Nephron (organoid): ENCODE measurements around the gene ALDH16A1.

Source experiments
- H3K27ac Mint-ChIP-seq, 3 experiments: 2 replicates each; pipeline ENCODE4 v1.8.0; 2020; ENCODE audit warnings: mixed read lengths in 3 of 3, mild to moderate bottlenecking in 2 of 3, moderate library complexity in 1 of 3
- H3K27me3 Mint-ChIP-seq: 2 replicates; pipeline ENCODE4 v1.8.0; 2021; ENCODE audit warnings: low read depth, mild to moderate bottlenecking, moderate library complexity, mixed read lengths
- H3K36me3 Mint-ChIP-seq: 2 replicates; pipeline ENCODE4 v1.8.0; 2020; ENCODE audit warnings: low read depth, mixed read lengths
- H3K4me1 Mint-ChIP-seq: 2 replicates; pipeline ENCODE4 v1.8.0; 2020; ENCODE audit warnings: mixed read lengths
- H3K4me3 Mint-ChIP-seq, 3 experiments: 2 replicates each; pipeline ENCODE4 v1.8.0; 2020; ENCODE audit warnings: mild to moderate bottlenecking in 3 of 3, mixed read lengths in 3 of 3, moderate library complexity in 2 of 3
- H3K9me3 Mint-ChIP-seq: 2 replicates; pipeline ENCODE4 v1.8.0; 2020; ENCODE audit warnings: mixed read lengths
- TF ChIP-seq, protein P1 (sequence below), 3 experiments: fragments of 200-600 bp; sonication (generic); IDR thresholded peaks; one replicate each; pipeline ENCODE4 v1.5.0; 2021; ENCODE audit warnings: antibody characterized with exemption in 3 of 3; ENCODE audit not compliant: unreplicated experiment in 3 of 3

The ALDH16A1 gene

DNA sequence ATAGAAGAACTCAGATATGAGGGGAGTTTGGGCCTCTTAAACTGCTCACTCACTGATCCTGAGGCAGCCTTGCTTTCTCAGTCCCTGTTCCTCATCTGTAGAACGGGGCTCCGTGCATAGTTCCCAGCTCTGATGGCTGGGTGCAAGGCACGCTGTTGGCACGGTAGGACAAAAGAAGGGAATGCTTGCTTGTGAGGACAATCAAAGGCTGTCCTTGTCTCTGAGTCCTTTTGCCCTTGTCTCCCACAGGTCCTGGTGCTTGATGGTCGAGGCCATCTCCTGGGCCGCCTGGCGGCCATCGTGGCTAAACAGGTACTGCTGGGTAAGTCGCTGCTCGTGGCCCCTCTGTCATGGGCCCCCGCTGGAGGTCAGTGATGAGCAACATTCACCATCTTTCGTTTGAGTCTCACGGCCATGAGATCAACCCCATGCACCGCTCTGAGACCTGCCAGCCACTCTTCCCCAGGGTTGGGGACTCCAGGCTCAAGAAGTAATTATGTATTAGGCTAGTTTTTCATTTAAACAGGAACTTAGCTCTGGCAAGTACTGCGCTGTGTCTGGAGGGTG lies 36.7 kb downstream of the ALDH16A1 start:
- Mint-ChIP-seq H3K27ac (peak overlapping the region; percentile 56 to 90 (median 86)), H3K9me3 (no peaks in the 10 kb centered on the region), H3K4me3 (peak overlapping the region; percentile 97 to 99 (median 99)), H3K4me1 (peaks cover 20% of the 10 kb centered on the region), H3K36me3 (peaks cover 50% of the 10 kb centered on the region), H3K27me3 (no peaks in the 10 kb centered on the region)
- TF ChIP-seq, protein P1, sequence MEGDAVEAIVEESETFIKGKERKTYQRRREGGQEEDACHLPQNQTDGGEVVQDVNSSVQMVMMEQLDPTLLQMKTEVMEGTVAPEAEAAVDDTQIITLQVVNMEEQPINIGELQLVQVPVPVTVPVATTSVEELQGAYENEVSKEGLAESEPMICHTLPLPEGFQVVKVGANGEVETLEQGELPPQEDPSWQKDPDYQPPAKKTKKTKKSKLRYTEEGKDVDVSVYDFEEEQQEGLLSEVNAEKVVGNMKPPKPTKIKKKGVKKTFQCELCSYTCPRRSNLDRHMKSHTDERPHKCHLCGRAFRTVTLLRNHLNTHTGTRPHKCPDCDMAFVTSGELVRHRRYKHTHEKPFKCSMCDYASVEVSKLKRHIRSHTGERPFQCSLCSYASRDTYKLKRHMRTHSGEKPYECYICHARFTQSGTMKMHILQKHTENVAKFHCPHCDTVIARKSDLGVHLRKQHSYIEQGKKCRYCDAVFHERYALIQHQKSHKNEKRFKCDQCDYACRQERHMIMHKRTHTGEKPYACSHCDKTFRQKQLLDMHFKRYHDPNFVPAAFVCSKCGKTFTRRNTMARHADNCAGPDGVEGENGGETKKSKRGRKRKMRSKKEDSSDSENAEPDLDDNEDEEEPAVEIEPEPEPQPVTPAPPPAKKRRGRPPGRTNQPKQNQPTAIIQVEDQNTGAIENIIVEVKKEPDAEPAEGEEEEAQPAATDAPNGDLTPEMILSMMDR (IDR thresholded peaks at IDR 0.05; ENCODE audit: unreplicated experiment in 3 of 3), result no peak

DNA sequence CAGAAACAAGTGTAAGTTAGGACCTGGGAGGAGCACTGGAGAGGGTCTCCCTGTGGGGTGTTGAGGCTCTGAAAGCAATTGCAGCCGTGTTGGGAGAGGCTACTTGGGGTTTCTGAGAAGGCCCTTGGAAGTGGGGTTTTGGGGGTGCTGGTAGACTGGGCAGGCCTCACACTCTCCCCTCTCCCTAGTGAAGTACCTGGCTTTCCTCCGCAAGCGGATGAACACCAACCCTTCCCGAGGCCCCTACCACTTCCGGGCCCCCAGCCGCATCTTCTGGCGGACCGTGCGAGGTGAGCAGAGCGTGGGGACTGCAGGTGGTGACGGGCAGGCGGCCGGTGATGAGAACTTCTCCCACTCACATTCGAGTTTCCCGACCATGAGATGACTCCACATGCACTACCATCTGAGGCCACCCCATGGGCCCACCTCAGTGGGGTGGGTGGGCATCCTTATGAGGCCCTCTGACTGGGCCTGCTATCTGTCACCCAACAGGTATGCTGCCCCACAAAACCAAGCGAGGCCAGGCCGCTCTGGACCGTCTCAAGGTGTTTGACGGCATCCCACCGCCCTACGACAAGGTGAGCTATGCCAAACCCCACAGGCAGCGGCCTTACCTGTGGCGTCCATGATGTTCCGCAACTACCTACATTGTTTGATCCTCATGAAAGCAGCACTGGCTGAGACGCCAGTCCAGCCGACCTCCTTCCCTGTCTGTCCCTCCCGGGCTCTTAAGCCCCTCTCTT lies 37.4 kb downstream of the ALDH16A1 start:
- H3K4me1 Mint-ChIP-seq, result peaks cover 20% of the 10 kb centered on the region
- H3K36me3 Mint-ChIP-seq, result peaks cover 50% of the 10 kb centered on the region
- no peaks in the 10 kb centered on the region for H3K27me3 Mint-ChIP-seq
- H3K27ac Mint-ChIP-seq, result peak overlapping the region in 1 of 3 experiments; percentile 53
- peak overlapping the region; percentile 97 to 99 (median 99) for H3K4me3 Mint-ChIP-seq
- H3K9me3 Mint-ChIP-seq, result no peaks in the 10 kb centered on the region
- TF ChIP-seq, protein P1 (IDR thresholded peaks at IDR 0.05; ENCODE audit: unreplicated experiment in 3 of 3), result no peak

GRCh38 chr19:49491030-49491803 lies 38.2 kb downstream of the ALDH16A1 start:
- Mint-ChIP-seq H3K4me3 (peak overlapping the region; percentile 47 to 99 (median 62)), H3K36me3 (peaks cover 50% of the 10 kb centered on the region), H3K27ac (peak overlapping the region in 1 of 3 experiments; percentile 87), H3K9me3 (no peaks in the 10 kb centered on the region), H3K27me3 (no peaks in the 10 kb centered on the region), H3K4me1 (peaks cover 20% of the 10 kb centered on the region)
- TF ChIP-seq, protein P1 (IDR thresholded peaks at IDR 0.05; ENCODE audit: unreplicated experiment in 3 of 3), result no peak

GRCh38 chr19:49491804-49492572 lies 39.0 kb downstream of the ALDH16A1 start:
- peaks cover 20% of the 10 kb centered on the region for H3K4me1 Mint-ChIP-seq
- TF ChIP-seq, protein P1 (IDR thresholded peaks at IDR 0.05; ENCODE audit: unreplicated experiment in 3 of 3), result no peak
- peak overlapping the region; percentile 80 to 87 (median 83) for H3K27ac Mint-ChIP-seq
- no peaks in the 10 kb centered on the region for H3K9me3 Mint-ChIP-seq
- no peaks in the 10 kb centered on the region for H3K27me3 Mint-ChIP-seq
- peaks cover 53% of the 10 kb centered on the region for H3K36me3 Mint-ChIP-seq
- H3K4me3 Mint-ChIP-seq, result peak overlapping the region in 2 of 3 experiments; percentile 56 to 59

- H3K4me3 Mint-ChIP-seq, result peak overlapping the region; percentile 19 to 59 (median 50)
- TF ChIP-seq, protein P1 (IDR thresholded peaks at IDR 0.05; ENCODE audit: unreplicated experiment in 3 of 3), result no peak
- H3K9me3 Mint-ChIP-seq, result no peaks in the 10 kb centered on the region
- H3K4me1 Mint-ChIP-seq, result peaks cover 27% of the 10 kb centered on the region
- H3K36me3 Mint-ChIP-seq, result peaks cover 59% of the 10 kb centered on the region
- H3K27me3 Mint-ChIP-seq, result no peaks in the 10 kb centered on the region
- H3K27ac Mint-ChIP-seq, result peak overlapping the region; percentile 80 to 87 (median 83)
Observed at GRCh38 chr19:49492573-49493405, 39.8 kb downstream of the ALDH16A1 start.
